Fibroblast of lung (primary cell): ENCODE results near the gene NUP155.

Experiments used
- CTCF ChIP-seq, 2 donors: IDR thresholded peaks in 1 of 2; conservative IDR thresholded peaks in 1 of 2; 1 replicate in 1 of 2; 2 replicates in 1 of 2; pipeline ENCODE4 v1.5.1; 2011 to 2012; ENCODE audit warnings: low read length in 2 of 2, control low read depth in 1 of 2, inconsistent platforms in 1 of 2, low read depth in 1 of 2, mild to moderate bottlenecking in 1 of 2
- EZH2 ChIP-seq: IDR thresholded peaks from 2 replicates; pipeline ENCODE4 v1.5.1; 2012; ENCODE audit warnings: low read length, control low read depth, mild to moderate bottlenecking; ENCODE audit errors: missing control alignments

DNA sequence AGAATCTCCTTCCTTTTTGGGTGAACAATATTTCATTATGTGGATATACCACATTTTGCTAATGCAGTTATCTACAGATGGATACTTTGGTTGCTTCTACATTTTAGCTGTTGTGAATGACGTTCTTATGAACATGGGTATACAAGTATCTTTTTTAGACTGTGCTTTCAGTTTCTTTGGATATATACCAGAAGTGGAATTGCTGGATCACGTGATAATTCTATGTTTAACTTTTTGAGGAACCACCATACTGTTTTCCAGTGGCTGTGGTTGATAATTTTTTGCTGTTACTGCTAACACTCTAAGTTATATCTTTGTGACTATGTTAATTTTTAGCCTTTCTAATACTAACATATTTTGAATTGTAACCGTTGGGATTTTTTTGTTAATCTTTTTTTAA is 20.7 kb upstream of the NUP155 start:
- TF ChIP-seq EZH2 (no peak), CTCF (conservative IDR thresholded peaks at IDR 0.05 in 1 of 2, IDR thresholded peaks at IDR 0.05 in 1 of 2; ENCODE audit: low read depth in 1 of 2, low read length in 2 of 2) (no peak)
